Measurements from ENCODE around the gene BORCS5. TPM values are rescaled to one million over a fixed set of nuclear protein-coding genes. Genes with fewer than 3 reads are reported as not detected.
"Not testable (repeated sequence)": the region's sequence is repeated elsewhere in the genome, so short reads cannot be mapped to it uniquely, and the experiment has no call there.

Gene BORCS5
- total RNA-seq: 14.4 and 15.7 TPM in 2 replicates
- 13.5 and 17.9 TPM in 2 replicates for polyA plus RNA-seq
- polyA plus RNA-seq (2012): 5.7 and 9.4 TPM in 2 replicates
- 11.6 and 30.7 TPM in 2 replicates for polyA minus RNA-seq (ENCODE audit: low replicate concordance)

- no peak for TF ChIP-seq EZH2 (IDR thresholded peaks at IDR 0.05; ENCODE audit: low read length, missing control alignments)
- peak; percentile 6 to 16 for TF ChIP-seq CTCF (conservative IDR thresholded peaks at IDR 0.05 in 1 of 2, IDR thresholded peaks at IDR 0.05 in 1 of 2; ENCODE audit: low read depth in 1 of 2, low read length in 2 of 2)
- Histone ChIP-seq H3K36me3 (ENCODE audit: control insufficient read depth, insufficient read depth, low read length) (no peaks in the 10 kb centered on the region), H3K9ac (ENCODE audit: insufficient read depth, low read length) (peak within 1 kb of the TSS; percentile 83)
Measured at GRCh38 chr12:12356896-12357718, at the start of gene BORCS5. TSS of gene BORCS5 (plus strand) at chr12:12357078. CDS start at chr12:12357452, 374 bp downstream.

GRCh38 chr12:12310695-12311094, 46.2 kb upstream of the BORCS5 start:
- H3K27ac ChIP-seq (ENCODE audit: insufficient read depth, low read length); H3K9ac ChIP-seq (ENCODE audit: insufficient read depth, low read length); H4K20me1 ChIP-seq (ENCODE audit: control insufficient read depth, extremely low read depth, insufficient read depth, low read length); H3K4me3 ChIP-seq (replicated peaks in 1 of 4; ENCODE audit: control extremely low read depth in 1 of 4, insufficient read depth in 1 of 4, low read depth in 3 of 4, low read length in 4 of 4); H2AFZ ChIP-seq (ENCODE audit: low read length); H3K4me1 ChIP-seq (ENCODE audit: control insufficient read depth, extremely low read depth, insufficient read depth, low read length); H3K9me3 ChIP-seq (ENCODE audit: control insufficient read depth, insufficient read depth, low read depth, low read length); H3K36me3 ChIP-seq (ENCODE audit: control insufficient read depth, insufficient read depth, low read length); H3K27me3 ChIP-seq (ENCODE audit: control insufficient read depth, insufficient read depth, low read length); H3K4me2 ChIP-seq (ENCODE audit: extremely low read depth, insufficient read depth, low read length); DNase-seq (ENCODE audit: low read depth in 2 of 2); H3K79me2 ChIP-seq (ENCODE audit: control insufficient read depth, insufficient read depth, low read length): not testable (repeated sequence)

More at GRCh38 chr12:12356896-12357718, at the start of gene BORCS5:
- Histone ChIP-seq H4K20me1 (ENCODE audit: control insufficient read depth, extremely low read depth, insufficient read depth, low read length) (no peaks in the 10 kb centered on the region), H2AFZ (ENCODE audit: low read length) (peak within 1 kb of the TSS; percentile 89), H3K79me2 (ENCODE audit: control insufficient read depth, insufficient read depth, low read length) (peaks cover 5% of the 10 kb centered on the region), H3K4me1 (ENCODE audit: control insufficient read depth, extremely low read depth, insufficient read depth, low read length) (peaks cover 2% of the 10 kb centered on the region), H3K27me3 (ENCODE audit: control insufficient read depth, insufficient read depth, low read length) (no peaks in the 10 kb centered on the region), H3K4me3 (replicated peaks in 1 of 4; ENCODE audit: control extremely low read depth in 1 of 4, insufficient read depth in 1 of 4, low read depth in 3 of 4, low read length in 4 of 4) (peak within 1 kb of the TSS; percentile 75 to 92 (median 85)), H3K9me3 (ENCODE audit: control insufficient read depth, insufficient read depth, low read depth, low read length) (no peaks in the 10 kb centered on the region), H3K27ac (ENCODE audit: insufficient read depth, low read length) (peak within 1 kb of the TSS; percentile 90), H3K4me2 (ENCODE audit: extremely low read depth, insufficient read depth, low read length) (peak within 1 kb of the TSS; percentile 99)
- peak; percentile 89 to 90 for DNase-seq (ENCODE audit: low read depth in 2 of 2)

- Histone ChIP-seq H3K9ac (ENCODE audit: insufficient read depth, low read length) (no peak overlapping the region), H3K27me3 (ENCODE audit: control insufficient read depth, insufficient read depth, low read length) (no peaks in the 10 kb centered on the region), H3K36me3 (ENCODE audit: control insufficient read depth, insufficient read depth, low read length) (no peaks in the 10 kb centered on the region), H3K4me3 (replicated peaks in 1 of 4; ENCODE audit: control extremely low read depth in 1 of 4, insufficient read depth in 1 of 4, low read depth in 3 of 4, low read length in 4 of 4) (no peak overlapping the region), H4K20me1 (ENCODE audit: control insufficient read depth, extremely low read depth, insufficient read depth, low read length) (no peaks in the 10 kb centered on the region), H3K27ac (ENCODE audit: insufficient read depth, low read length) (no peak overlapping the region), H3K4me1 (ENCODE audit: control insufficient read depth, extremely low read depth, insufficient read depth, low read length) (no peaks in the 10 kb centered on the region), H3K79me2 (ENCODE audit: control insufficient read depth, insufficient read depth, low read length) (no peaks in the 10 kb centered on the region), H3K4me2 (ENCODE audit: extremely low read depth, insufficient read depth, low read length) (no peak overlapping the region), H3K9me3 (ENCODE audit: control insufficient read depth, insufficient read depth, low read depth, low read length) (no peaks in the 10 kb centered on the region), H2AFZ (ENCODE audit: low read length) (no peak overlapping the region)
- DNase-seq (ENCODE audit: low read depth in 2 of 2): peak in 1 of 2 donors; percentile 7
- TF ChIP-seq EZH2 (IDR thresholded peaks at IDR 0.05; ENCODE audit: low read length, missing control alignments): no peak
- no peak for TF ChIP-seq CTCF (conservative IDR thresholded peaks at IDR 0.05 in 1 of 2, IDR thresholded peaks at IDR 0.05 in 1 of 2; ENCODE audit: low read depth in 1 of 2, low read length in 2 of 2)
Measured at GRCh38 chr12:12315838-12316237, 41.0 kb upstream of the BORCS5 start.

Data from fibroblast of lung (primary cell).